GM03348 (cell line): ENCODE results near the gene PTPRZ1.

ENCODE experiments used
- DNase-seq: peaks from one replicate; pipeline ENCODE4 v3.0.0; 2012; ENCODE audit warnings: low spot score

PTPRZ1 gene

DNA sequence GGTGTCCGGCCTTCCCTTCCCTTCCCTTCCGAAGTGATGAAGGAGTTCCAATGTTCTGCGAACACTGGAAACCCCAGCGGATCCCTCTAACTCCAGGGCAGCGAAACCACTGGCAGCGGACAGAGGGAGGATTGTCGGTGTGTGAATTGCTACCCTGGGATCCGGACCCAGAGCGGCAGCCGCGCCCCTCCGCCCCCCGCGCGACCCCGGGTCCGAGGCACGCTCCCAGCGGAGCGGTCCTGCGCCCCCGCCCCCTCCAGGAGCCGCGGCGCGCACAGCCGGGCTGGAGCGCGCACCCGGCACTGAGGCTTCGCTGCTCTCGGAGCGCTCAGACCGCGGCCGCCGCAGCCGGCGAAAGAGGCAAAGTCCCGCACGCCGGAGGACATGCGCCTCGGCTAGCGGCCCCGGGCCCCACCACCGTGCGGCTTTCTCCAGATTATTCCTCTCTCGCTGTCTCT is at the start of gene PTPRZ1:
TSS of gene PTPRZ1 (plus strand) at position 331 of the 458 bp plus-strand sequence. CDS start 339 bp downstream, outside the sequence.
- DNase-seq, result peak; percentile 64

- DNase-seq, result no peak
Observed at GRCh38 chr7:121824276-121824675, 48.7 kb upstream of the PTPRZ1 start.

DNA sequence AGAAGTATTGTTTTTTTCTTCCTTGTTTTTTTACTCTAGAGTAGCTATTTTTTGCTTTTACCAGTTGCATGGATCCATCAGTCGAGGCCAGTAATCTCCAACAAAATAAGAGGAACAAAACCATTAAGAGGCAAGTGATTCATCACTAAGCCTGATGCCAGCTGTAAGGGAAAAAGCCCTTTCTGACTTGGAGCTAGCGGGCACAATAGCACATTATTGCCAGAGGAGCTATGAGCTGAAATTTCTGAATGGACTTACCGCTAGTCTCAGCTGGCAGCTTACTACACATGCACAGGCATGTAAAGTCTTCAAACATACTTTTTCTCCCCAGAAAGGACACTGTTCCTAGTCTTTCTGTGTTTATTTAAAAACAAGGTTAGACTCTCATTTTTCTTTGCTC is 41.6 kb upstream of the PTPRZ1 start:
- no peak for DNase-seq

GRCh38 chr7:121831801-121832200 is 41.2 kb upstream of the PTPRZ1 start:
- DNase-seq, result no peak

- DNase-seq, result no peak
Observed at GRCh38 chr7:121832347-121832746, 40.6 kb upstream of the PTPRZ1 start.

DNA sequence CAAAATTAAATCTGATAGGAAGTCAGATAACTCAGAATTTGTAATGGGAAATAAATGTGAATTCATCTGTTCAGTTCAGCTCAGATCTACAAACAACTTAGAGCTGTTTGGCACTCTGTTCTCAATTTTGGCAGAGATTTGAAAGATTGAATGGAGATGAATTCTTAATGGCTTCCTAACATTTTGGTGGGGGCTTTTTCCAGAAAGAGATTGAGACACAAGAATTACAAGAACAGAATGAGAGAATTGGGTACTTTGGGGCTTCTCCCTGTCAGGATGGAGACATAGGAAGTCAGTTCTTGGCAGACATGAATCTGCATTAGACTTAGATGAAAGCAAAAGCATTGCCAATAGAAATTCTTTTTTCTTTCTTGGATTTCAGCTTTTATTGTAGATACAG is 39.0 kb upstream of the PTPRZ1 start:
- no peak for DNase-seq

DNA sequence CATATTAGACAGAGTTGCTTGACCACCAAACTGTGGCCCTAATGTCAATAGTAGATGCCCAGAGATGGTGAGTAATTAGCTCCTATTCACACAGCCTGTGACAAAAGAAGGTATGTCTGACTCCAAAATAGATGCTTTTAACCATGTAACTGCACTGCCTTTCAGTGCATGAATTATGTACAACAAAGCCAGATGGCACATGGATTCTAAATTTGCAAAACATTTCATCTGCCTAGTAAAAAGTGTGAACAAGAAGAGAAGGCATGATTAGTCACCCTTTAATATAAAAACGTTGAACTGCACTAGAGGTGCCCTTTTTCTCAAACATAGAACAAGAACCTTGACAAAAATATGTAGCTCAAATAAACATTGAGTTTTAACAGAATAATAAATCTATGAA is 35.5 kb upstream of the PTPRZ1 start:
- no peak for DNase-seq

DNA sequence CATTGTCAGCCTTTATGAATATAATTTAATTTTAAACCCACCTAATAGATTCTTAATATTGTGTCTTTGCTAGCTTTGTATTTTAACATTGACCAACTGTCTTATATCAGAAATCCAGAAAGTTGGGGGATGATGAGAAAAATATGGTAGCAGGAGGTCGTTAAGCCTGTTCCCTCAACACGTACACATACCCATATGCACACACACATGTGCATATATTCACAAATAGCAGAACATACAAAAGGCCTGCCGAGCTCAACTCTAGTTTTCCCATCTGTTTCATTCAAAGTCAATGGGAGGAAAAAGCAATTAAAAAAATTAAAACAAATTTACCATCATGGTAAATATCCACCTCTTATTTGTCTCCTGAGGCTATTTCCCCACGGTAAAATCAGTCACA is 25.9 kb upstream of the PTPRZ1 start:
- no peak for DNase-seq

DNA sequence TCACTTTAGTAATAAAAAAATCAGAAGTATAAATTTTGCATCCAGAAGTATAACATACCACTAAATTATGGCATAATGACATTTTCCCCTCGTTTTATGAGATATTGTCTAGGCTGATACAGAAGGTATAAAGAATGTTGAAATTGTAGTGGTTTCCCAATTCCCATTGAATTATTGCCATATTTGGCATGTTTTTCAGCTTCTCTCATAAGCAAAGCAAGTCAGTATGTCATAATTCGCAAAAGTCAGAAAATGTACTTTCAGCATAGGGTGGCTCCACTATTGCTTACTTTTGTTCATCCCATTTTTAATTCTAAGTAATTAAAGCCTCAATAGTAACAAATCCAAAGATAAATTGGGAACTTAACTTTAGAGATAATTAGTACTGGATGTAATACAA is 19.7 kb upstream of the PTPRZ1 start:
- DNase-seq, result no peak

- no peak for DNase-seq
Observed at GRCh38 chr7:121860953-121861352, 12.0 kb upstream of the PTPRZ1 start.

- DNase-seq, result no peak
Observed at GRCh38 chr7:121862591-121862990, 10.4 kb upstream of the PTPRZ1 start.

- no peak for DNase-seq
Observed at GRCh38 chr7:121871188-121871587, 1.8 kb upstream of the PTPRZ1 start.

GRCh38 chr7:121873289-121874194 is 581 bp downstream of the PTPRZ1 start:
- peak; percentile 42 for DNase-seq

- no peak for DNase-seq
Observed at GRCh38 chr7:121874298-121874697, 1.3 kb downstream of the PTPRZ1 start.

DNA sequence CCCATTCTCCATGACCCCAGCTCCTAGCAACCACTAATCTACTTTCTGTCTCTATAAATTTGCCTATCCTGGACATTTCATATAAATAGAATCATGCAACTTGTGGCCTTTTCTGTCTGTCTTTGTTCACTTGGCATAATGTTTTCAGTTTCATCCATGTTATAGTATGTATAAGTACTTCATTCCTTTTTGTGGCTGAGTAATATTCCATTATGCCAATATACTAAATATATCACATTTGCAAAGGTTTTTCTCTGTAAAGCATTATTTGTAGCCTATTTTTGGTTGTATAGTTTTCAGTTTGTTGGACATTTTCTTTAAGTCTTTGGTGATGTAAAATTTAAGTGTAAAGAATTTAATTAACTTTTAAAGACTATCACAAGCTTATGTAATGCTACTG is 2.2 kb downstream of the PTPRZ1 start:
- no peak for DNase-seq

DNA sequence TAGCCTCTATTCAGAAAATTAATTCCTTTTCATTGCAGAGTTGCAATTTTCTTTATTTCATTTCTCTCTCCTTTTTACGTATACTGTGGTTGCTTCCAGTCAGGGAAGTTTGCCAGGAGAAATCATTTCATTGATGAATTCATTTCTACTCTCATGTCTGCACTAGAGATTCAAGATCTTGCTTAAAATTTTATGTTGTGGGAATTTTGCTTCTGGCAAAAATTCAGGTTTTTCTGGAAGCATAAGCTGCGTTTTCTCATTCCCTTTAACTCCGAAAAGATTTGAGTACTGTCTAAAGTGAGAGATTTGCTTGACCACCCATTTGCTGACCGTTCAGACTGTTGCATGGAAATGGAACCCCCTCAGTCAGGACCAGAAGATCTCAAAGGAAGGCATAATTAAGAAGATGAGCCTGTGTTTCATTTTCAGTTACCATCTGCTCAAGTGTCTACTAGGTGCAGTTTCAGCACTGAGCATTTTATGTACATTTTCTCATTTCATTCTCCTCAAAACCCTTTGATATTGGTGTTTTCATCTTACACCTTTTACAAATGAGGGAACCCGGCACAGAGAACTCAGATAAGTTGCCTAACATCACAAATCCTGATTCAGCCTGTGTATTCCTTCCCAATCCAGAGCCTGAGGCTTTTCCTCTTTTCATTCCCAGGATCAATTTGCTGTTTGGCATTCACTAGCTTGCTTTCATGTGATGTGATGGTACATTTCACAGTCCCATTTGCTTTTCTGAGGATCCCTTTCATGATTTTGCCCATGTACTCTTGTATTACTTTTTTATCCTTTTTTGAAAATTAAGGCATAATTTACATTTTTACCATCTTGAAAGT is 3.9 kb downstream of the PTPRZ1 start:
- DNase-seq, result no peak

DNA sequence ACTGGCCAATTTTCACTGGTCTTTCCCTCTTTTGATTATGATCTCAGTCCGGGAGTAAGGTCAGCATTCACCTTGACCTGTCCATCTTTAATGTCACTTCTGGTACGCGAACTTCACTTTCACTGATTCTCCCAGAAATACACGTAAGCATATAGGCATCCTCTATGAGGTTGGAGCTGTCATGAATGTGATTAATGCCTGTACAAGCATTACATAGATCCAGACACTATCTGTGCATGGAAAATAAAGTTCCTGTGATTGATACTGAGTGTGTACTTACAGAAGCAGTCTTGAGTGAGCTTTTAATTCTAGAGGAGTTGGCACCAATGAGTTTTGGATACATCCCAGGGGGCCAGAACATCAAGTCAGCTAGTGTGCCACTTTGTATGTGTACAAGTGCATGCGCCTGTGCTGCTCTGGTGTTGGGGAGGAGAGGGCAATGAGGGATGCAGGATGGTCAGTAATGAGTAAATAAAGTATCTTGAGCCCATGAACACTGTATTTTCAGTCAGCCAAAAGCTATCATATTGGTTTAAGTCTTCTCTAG is 6.0 kb downstream of the PTPRZ1 start:
- DNase-seq, result no peak

DNA sequence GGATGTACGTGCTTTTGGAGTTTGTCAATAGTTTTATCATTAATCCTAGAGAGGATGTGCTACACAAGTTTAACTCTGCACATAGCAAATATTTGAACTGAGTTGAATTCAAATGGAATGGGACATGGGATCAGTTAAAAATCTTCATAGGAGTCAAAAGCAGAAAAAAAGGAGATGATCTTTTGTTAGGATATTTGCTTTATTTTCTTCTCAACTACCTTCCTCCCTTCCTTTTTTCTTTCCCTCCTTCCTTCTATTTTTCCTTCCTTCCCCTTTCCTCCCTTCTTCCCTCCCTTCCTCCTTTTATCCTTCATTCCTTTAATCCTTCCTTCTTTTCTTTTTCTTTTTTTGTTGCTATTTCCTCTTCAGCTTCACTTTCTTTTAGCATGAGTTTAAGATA is 6.6 kb downstream of the PTPRZ1 start:
- DNase-seq, result no peak

DNA sequence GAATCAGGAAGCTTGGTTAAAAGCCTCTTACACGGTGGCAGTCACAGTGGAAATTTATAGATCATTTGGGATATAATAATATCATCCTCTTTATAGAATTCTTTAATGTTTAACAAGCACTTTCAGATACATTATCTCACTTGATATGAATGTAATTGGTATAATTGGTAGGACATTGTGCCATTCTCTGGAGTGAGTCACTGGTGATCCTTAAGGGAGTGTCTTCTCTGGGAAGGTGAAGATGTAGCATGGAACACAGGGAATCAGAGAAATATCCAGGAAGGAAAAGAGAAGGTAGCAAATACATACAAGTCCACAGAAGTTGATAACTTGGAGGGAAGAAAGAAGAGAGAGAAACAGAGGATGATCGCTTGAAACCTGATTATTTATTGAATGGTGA is 9.8 kb downstream of the PTPRZ1 start:
- no peak for DNase-seq

DNA sequence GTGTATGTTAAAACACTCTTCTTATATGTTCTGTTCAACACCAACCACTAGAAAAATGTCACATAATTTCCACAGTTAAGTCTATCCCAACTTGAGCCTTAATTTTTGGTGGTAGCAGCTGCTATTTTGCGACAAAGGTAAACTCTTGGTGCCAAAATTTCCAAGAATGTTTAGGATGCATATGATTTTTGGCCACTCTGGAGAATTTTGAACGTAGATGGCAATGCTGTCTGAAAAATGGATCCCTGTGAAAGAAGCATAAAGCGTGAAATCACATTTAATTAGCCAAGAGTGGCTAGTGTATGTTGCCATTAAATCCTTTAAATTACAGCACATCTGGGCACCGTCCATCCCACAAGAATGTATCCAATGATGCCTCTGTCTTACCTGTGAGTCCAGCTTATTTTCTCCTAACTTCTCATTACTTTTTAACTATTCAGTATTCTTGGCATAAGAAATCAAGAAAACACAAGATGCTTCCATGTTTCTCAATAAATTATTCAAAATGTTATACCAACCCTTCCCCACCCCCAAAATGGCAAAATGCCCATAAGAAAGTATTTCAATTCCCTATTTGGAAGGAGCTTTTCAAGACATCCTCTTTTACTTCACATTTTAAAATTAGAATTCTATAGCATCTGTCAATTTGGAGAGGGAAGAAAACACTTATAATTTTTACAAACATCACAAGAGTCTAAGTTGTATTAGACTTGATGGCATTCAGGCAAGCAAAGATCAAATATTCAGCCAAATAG is 12.4 kb downstream of the PTPRZ1 start:
- DNase-seq, result no peak

DNA sequence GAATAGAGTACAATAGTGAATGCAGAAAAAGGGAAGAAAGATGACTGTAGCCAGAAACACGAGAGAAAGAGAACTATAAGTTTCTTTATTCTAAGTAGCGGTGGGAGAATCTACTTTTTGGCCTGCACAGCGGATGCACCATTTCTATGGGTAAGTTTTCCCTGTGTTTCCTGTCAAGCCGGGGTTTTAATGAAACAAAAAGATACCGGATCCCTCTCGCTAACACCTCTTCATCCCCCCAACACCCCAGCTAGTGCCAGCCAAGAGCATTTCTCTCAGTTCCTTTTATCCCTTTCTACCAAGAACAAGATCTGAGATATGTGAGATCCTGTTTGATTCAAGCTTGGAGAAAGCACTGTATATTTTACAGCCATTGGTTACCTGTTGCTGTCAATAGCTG is 14.7 kb downstream of the PTPRZ1 start:
- DNase-seq, result no peak

DNA sequence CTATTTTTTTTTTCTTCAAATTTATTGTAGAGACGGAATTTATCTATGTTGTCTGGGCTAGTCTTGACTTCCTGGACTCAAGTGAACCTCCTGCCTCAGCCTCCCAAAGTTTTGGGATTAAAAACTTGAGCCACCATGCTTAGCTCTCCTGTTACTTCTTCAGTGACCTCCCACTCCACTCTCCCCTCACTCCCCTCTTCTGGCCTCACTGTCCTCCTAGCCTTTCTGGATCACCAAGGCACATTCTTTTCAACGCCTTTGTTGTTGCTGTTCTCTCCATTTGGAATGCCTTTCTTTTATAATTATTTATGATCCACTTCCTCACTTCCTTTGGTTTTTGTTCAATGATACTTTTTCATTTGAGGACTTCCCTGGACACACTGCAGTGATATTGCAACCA is 17.9 kb downstream of the PTPRZ1 start:
- no peak for DNase-seq
